HG02642 (cell line): ENCODE data around the gene ANXA1.

ENCODE experiments used
- ATAC-seq: cut with Tn5 transposase; IDR thresholded peaks from one replicate; pipeline ENCODE4 v1.9.1; 2021; ENCODE audit warnings: mild to moderate bottlenecking; ENCODE audit not compliant: unreplicated experiment, poor library complexity

The ANXA1 gene

GRCh38 chr9:73200694-73201452 is 49.2 kb downstream of the ANXA1 start:
- ATAC-seq, result no peak

GRCh38 chr9:73202980-73203379 is 51.3 kb downstream of the ANXA1 start:
- ATAC-seq, result no peak

- no peak for ATAC-seq
These were observed 53.3 kb downstream of the ANXA1 start for GRCh38 chr9:73204936-73205335.

- ATAC-seq, result no peak
These were observed 55.2 kb downstream of the ANXA1 start for GRCh38 chr9:73206851-73207250.

GRCh38 chr9:73210886-73211666 is 59.4 kb downstream of the ANXA1 start:
- no peak for ATAC-seq

- ATAC-seq, result no peak
These were observed 61.6 kb downstream of the ANXA1 start for GRCh38 chr9:73213300-73213699.

GRCh38 chr9:73215249-73215648 is 63.6 kb downstream of the ANXA1 start:
- no peak for ATAC-seq

GRCh38 chr9:73216100-73216499 is 64.4 kb downstream of the ANXA1 start:
- no peak for ATAC-seq
